Measurements from ENCODE around the gene PLXNA1.

PLXNA1 gene

DNA sequence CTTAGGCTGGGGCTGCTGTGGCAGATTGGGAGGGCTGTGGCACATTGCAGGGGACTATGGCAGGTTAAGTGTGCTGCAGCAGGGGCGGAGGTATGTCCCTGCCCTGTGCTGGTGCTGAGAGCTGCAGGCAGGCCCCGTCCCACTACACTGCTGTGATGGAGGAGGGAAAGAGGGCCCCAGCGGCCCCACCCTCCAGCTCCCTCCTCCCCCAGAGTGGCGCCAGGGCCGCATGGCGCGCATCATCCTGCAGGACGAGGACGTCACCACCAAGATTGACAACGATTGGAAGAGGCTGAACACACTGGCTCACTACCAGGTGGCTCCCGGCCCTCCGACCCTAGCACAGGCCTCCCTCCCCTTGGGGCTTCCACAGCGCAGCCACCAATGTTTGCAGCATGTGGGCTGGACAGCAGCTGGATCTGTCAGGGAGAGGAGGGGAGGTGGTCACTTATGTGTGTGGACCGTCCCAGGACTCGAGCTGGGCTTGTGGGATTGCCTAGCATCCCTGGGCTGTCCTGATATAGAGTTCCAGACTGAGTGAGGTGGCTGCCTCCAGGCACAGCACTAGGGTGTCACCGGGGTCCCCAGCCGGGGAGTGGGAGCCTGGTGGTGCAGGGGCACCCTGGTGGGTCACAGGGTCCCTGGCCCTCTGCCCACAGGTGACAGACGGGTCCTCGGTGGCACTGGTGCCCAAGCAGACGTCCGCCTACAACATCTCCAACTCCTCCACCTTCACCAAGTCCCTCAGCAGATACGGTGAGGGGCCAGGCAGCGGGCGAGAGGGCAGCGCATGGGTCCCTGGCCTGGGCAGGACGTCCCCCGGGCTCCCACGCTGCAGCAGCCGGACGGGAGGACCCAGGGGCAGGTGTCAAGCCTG, 46.1 kb downstream of the PLXNA1 start:
- ChIA-PET CTCF (no interaction called here), POLR2A (ENCODE audit: low non-redundant PET) (no interaction called here)
- peak overlapping the region; percentile 84 for H3K27ac ChIP-seq
- TF ChIP-seq, protein P1, sequence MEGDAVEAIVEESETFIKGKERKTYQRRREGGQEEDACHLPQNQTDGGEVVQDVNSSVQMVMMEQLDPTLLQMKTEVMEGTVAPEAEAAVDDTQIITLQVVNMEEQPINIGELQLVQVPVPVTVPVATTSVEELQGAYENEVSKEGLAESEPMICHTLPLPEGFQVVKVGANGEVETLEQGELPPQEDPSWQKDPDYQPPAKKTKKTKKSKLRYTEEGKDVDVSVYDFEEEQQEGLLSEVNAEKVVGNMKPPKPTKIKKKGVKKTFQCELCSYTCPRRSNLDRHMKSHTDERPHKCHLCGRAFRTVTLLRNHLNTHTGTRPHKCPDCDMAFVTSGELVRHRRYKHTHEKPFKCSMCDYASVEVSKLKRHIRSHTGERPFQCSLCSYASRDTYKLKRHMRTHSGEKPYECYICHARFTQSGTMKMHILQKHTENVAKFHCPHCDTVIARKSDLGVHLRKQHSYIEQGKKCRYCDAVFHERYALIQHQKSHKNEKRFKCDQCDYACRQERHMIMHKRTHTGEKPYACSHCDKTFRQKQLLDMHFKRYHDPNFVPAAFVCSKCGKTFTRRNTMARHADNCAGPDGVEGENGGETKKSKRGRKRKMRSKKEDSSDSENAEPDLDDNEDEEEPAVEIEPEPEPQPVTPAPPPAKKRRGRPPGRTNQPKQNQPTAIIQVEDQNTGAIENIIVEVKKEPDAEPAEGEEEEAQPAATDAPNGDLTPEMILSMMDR (conservative IDR thresholded peaks at IDR 0.05; ENCODE audit: low read depth): no peak
- DNase-seq (ENCODE audit: low spot score): no peak

DNA sequence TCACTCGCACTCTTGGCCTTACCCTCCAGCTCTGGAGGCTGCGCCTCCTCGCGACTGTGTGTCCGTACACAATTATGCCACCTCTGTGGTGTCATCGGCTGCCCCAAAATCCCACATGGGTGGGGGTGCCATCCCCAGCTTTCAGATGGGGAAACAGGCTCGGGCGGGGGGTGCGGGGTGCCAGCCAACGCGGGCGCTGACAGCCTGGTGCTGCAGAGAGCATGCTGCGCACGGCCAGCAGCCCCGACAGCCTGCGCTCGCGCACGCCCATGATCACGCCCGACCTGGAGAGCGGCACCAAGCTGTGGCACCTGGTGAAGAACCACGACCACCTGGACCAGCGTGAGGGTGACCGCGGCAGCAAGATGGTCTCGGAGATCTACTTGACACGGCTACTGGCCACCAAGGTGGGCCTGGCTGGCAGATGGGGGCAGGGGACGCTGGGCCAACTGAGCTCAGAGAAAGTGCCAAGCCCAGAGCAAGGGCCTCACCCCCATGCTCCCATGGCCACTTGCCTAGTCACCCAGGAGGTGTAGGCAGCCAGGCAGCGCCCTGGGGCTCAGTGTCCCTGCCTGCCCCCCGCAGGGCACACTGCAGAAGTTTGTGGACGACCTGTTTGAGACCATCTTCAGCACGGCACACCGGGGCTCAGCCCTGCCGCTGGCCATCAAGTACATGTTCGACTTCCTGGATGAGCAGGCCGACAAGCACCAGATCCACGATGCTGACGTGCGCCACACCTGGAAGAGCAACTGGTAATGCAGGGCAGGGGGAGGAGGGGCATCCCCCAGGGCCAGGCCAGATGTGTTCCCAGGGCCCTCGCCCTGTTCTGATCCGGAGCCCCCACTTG, 47.0 kb downstream of the PLXNA1 start:
- TF ChIP-seq, protein P1 (conservative IDR thresholded peaks at IDR 0.05; ENCODE audit: low read depth): no peak
- DNase-seq (ENCODE audit: low spot score): no peak
- H3K27ac ChIP-seq: peak overlapping the region; percentile 84
- CTCF ChIA-PET: no interaction called here
- POLR2A ChIA-PET (ENCODE audit: low non-redundant PET): no interaction called here

DNA sequence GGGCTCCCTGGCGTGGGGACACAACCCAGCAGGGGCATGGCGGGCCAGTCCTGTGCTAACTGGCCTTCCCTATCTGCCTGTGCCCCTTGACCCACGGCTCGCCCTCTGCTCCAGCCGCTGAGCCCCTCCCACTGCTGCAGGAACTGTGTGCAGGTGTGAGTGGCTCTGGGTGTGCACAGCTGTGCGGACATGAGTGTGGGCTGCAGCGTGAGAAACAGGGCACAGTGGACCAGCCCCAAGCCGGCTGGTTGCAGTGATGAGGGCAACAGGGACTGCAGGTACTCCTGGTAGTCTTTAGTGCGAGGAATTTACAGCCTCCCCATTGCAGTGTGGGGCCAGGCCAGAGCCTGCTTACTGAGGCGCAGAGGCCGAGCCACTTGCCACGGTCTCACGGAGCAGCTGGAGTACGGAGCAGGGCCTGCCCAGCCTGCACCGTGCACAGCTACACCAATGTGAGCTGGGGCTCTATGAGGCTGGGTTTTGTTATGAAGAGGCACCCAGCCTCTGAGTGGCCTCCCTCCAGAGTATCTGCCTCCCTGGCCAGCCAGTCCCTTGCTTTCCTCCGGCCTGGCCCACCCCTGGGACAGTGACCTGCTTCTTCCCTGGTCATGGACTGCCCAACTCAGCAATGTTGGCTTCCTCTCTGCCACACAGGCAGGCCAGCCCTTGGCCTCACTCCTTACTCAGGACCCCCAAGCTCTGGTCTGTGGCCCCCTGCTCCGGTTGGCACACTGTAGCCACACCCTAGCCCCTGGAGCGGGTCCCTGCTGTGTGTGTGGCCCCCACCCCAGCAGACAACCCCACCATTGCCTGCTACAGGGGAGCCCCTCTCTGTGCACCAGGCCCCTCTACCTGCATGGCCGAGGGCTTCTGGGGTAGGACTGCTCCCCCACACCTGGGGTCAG, 47.8 kb downstream of the PLXNA1 start:
- TF ChIP-seq, protein P1 (conservative IDR thresholded peaks at IDR 0.05; ENCODE audit: low read depth): no peak
- ChIA-PET CTCF (interaction anchor here (0.6 kb wide), 1 partner anchor 187 kb away, joined by 10 read pairs; no protein-coding TSS in a partner anchor), POLR2A (ENCODE audit: low non-redundant PET) (no interaction called here)
- no peak for DNase-seq (ENCODE audit: low spot score)
- H3K27ac ChIP-seq: peak overlapping the region; percentile 84

DNA sequence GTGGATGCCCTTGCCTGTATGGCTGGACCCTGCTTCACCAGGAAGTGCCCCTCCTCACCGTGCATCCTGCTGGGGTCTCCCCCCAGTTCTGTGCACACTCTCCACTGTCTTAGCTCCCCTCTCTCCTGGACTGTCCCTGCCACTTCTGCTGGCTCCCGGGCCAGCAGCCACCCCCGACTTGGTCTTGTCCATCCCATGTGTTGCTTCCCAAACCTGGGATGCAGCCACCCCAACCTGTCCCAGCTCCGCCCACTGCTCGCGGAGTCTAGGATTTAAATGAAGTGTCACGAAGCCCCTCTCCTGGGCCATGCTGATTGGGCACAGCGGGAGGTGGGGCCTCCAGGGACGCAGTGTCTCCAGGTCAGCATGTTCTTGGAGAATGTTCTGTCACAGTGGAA, 48.5 kb downstream of the PLXNA1 start:
- DNase-seq (ENCODE audit: low spot score): no peak
- peak overlapping the region; percentile 84 for H3K27ac ChIP-seq
- CTCF ChIA-PET: interaction anchor here (0.6 kb wide), 1 partner anchor 187 kb away, joined by 10 read pairs; no protein-coding TSS in a partner anchor
- TF ChIP-seq, protein P1 (conservative IDR thresholded peaks at IDR 0.05; ENCODE audit: low read depth): no peak
- POLR2A ChIA-PET (ENCODE audit: low non-redundant PET): no interaction called here

DNA sequence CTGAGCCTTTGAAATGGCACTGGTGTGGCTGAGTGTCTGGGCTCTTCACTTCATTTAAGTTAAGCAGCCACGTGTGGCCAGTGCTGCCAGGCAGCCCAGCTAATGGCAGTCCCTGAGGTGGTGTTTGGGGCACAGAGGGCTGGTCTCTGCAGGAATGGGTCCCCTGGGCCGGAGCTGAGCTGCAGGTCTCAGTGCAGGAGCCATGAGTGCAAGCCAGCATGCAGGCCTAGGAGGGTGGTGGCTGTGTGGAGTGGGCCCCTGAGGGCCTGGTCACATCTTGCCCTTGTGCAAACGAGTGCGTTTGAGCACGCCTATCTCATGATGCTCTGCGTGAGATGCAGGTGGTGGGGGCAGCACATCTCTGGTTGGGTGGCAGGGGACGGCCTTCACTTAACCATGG, 48.9 kb downstream of the PLXNA1 start:
- ChIA-PET POLR2A (ENCODE audit: low non-redundant PET) (no interaction called here), CTCF (no interaction called here)
- TF ChIP-seq, protein P1 (conservative IDR thresholded peaks at IDR 0.05; ENCODE audit: low read depth): no peak
- no peak for DNase-seq (ENCODE audit: low spot score)
- peak overlapping the region; percentile 84 for H3K27ac ChIP-seq

All from RWPE1 (cell line).